GM12891 (cell line): ENCODE measurements around the gene MAP3K2.

Experiments used
- POLR2A ChIP-seq: IDR thresholded peaks from 2 replicates; pipeline ENCODE4 v1.6.1; 2011; ENCODE audit warnings: low read depth, low read length, control low read depth
- TAF1 ChIP-seq: IDR thresholded peaks from 2 replicates; pipeline ENCODE4 v1.6.1; 2011; ENCODE audit warnings: low read depth, low read length, control low read depth

GRCh38 chr2:127423880-127424279 lies 36.1 kb upstream of the MAP3K2 start:
- TF ChIP-seq TAF1 (no peak), POLR2A (no peak)
